HG03064 (cell line): ENCODE measurements around the gene UBE2M.
A peak's percentile ranks its signal among the peaks of the same experiment; 100 is the strongest.
"Not testable (repeated sequence)": the region's sequence is repeated elsewhere in the genome, so short reads cannot be mapped to it uniquely, and the experiment has no call there.

Experiments
- ATAC-seq: cut with Tn5 transposase; IDR thresholded peaks from one replicate; pipeline ENCODE4 v1.9.1; 2021; ENCODE audit warnings: low read depth; ENCODE audit not compliant: unreplicated experiment

UBE2M gene

DNA sequence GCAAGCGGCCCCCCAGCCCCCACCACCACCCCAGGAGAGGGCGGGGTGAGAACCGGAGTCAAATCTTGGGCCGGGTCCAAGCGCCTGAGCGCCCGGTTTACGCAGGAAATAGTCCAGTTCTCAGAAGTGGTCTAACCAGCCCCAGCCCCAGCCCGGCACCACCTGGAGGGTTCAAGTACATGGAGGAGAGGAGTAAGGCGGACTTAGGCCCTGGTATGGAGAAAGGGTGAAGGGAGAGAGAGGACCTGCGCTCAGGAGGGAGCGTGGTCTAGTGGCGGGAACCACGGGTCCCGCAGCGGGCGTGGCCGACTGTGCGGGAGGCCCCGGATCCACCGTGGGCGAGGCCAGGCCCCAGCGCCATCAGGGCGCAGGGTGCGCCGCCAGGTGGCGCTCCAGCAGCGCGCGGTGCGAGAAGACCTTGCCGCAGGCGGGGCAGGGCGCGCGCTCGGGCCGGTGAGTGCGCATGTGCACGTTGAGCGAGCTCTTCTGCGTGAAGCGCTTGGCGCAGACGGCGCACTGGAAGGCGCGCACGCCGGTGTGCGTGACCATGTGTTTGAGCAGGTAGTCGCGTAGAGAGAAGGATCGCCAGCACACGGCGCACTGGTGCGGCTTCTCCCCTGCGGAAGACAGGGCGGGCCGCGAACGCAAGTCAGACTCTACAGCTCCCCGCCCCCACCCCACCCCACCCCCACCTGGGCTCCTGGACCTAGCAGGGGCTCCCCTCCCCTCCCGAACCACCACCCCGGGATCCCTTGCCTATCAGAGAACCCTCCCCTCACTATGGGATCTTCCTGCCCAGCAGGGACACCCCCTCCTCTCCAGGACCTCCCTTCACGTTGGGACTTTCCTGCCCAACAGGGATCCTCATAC, 44.5 kb downstream of the UBE2M start:
- ATAC-seq: peak; percentile 69

DNA sequence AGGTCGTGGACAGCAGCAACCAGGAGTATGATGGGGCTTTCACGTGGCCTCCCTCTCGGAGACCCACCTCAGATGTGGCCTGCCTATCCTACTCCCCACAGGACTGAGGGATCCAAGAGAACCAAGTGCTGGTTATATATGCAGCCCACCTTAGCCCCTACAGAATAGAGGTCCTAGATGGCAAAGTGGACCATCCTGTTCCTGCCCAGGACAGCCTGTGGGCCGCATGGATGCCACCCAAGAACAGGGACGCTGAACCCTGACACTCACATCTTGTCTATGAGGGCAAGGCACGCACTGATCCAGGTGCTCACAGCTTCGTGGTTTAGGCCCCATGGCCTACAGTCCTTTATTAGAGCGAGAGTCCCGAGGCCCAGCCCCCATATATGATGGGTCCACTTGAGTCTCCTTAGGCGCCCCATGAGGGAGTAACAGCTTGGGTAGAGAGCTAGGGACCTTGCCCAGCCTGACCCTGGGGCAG, 45.2 kb downstream of the UBE2M start:
- no peak for ATAC-seq

DNA sequence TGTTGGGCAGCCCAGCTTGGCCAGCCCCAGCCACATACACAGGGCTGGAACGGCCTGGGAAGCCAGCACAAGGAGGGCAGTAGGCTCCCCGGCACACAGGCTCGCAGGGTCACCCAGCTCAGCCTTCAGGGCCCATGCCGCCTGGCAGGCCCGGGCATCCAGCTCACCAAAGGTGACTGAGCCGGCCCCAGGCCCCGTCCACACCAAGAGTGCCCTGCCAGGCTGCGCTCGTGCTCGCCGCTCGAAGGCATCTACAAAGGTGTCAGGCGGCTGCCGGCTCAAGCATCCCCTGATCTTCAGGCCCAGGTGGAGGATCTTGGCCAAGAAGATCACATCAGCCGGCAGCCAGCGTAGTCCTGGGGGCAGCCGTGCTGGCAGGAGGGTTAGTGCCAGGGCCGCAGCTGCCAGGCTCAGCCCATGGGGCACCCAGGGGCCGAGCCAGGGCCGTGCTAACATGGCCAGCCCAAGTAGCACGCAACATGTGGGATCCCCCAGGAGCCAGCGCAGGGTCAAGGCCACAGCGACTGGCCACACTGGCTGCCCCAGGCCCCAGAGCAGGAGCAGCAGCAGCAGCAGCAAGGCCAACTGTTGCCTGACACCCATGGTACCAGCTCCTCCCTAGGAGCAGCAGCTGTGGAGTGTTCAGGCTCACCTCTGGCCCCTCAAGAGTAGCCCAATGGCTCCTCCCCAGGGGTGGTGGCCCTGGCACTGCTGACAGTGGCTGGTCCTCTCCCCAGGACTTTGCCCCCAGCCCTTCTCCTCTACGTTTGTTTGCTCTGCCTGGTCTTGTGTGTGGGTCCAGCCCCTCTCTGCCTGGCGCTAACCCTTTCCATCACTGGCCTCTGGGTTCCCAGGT, 46.8 kb downstream of the UBE2M start, which contains the start of gene SLC27A5:
Gene SLC27A5 (minus strand): TSS at position 640 of the 856 bp plus-strand sequence. CDS start 37 bp downstream, at position 603.
- no peak for ATAC-seq

DNA sequence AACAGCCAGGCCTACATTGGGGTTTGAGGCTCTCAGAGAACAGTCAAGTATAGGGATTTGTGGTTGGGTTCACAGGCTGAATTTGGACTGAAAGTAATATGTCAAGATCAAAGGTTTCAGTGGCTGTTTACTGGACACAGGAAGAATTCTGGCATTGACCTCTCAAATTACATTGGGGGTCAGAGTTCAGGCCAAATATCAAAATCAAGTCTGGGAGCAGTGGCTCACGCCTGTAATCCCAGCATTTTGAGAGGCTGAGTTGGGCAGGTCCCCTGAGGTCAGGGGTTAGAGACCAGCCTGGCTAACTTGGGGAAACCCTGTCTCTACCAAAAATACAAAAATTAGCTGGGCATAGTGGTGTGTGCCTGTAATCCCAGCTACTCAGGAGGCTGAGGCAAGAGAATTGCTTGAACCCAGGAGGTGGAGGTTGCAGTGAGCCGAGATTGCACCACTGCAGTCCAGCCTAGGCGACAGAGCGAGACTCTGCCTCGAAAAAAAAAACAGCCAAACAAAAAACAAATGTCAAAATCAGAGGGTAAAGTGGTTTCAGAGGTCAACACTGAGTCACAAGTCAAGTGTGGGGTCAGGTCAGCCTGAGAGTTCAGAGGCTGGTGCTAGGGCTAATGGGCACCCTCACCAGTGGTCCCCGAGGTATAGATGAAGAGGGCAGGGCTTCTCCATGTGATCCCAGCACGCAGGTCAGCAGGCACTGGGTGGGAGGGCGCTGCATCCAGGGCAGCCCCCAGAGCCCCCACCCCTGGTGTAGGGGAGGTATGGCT, 48.1 kb downstream of the UBE2M start:
- no peak for ATAC-seq

DNA sequence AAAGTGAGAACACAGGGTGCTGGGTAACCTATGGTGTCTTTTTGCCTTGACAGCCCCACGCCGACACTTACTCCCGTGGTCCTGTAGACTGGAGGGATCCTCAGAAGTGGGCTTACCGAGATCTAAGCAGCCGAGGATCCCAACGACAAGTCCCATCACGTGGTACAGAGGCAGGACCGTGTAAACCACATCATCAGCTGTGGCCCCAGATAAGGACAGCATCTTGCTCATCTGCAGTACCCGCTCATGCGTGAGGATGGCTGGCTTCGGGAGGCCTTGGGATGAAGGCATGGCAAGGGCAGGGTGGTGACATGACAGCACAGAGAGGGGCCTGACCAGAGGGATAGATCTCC, 48.7 kb downstream of the UBE2M start:
- no peak for ATAC-seq

DNA sequence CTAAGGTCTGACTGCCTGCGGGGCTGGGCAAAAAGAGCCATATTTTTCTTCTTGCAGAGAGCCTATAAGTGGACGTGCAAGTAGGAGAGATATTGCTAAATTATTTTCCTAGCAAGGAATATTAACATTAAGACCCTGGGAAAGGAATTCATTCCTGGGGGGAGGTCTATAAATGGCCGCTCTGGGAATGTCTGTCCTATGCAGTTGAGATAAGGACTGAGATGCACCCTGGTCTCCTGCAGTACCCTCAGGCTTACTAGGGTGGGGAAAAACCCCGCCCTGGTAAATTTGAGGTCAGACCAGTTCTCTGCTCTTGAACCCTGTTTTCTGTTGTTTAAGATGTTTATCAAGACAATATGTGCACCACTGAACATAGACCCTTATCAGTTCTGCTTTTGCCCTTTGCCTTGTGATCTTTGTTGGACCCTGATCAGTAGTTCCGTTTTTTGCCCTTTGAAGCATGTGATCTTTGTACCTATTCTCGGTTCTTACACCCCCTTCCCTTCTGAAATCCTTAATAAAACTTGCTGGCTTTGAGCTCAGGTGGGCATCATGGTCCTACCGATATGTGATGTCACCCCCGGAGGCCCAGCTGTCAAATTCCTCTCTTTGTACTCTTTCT, 50.7 kb downstream of the UBE2M start:
- not testable (repeated sequence) for ATAC-seq
